ENCODE measurements around the gene CYP27A1. TPM values are rescaled to one million over a fixed set of nuclear protein-coding genes. Genes with fewer than 3 reads are reported as not detected.

CYP27A1 gene
- total and polyA plus RNA-seq, 2 of the 8 experiments (the other 6 are each of a cell fraction or from before 2014, with no cell fraction given) = 5.4 to 14.7 TPM

DNA sequence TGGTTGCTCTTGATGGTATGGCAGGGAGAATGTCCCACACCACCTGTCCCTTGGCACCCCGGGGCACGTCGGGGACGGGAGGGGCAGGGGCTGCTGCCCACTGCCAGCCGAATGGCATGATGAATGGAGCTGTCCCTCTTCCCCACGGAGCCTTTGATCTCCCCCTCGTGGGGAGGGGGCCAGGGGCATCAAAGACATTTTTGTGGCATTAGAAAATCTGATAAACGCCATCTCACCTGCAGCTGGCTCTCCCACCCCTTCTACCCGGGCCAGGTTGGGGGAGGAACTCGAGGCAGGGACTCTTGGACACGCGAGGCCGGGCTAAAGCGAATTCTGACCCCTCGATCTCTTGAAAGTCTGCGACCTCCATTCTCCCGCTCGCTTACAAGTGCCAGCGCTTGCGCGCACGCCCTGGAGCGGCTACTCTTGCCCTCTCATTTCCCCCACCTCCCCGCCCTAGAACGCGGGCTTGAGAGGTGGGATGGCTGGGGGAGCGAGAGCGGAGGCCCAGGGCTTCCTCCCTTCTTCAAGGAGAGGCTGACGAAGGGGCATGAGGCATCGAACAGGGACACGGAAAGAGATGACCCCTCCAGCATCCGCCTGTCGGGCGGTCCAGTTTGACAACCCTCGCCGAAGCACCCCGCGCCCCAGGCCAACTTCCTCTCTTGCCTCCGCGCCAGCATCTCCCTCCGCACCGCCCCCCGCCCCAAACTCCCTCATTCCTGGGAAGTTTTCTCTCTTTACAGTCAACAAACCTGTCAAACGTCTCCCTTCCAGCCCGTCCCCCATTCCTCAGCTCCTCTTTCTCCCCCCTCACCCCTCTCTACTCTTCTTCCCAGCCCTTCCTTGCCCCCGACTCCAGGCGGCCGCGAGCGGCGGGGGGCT lies 77.0 kb downstream of the CYP27A1 start:
- Histone ChIP-seq H3K4me1 (replicated peaks in 1 of 4; ENCODE audit: control insufficient read depth in 3 of 4, insufficient read depth in 4 of 4, low read length in 3 of 4) (peaks cover 13 to 44% (median 25%) of the 10 kb centered on the region in 4 experiments), H2BK120ac (replicated peaks; ENCODE audit: low read depth, low read length) (no peak overlapping the region), H4K8ac (ENCODE audit: extremely low read depth, insufficient read depth, low read length) (no peak overlapping the region), H3K4me2 (ENCODE audit: insufficient read depth in 1 of 2, low read depth in 2 of 2, low read length in 2 of 2) (peak overlapping the region; percentile 63 to 72), H4K20me1 (replicated peaks in 1 of 2; ENCODE audit: control insufficient read depth in 1 of 2, insufficient read depth in 2 of 2, low read length in 2 of 2) (peaks cover 11 to 17% of the 10 kb centered on the region in 2 experiments), H2BK12ac (ENCODE audit: low read depth, low read length) (0 out of 2 replicates have a peak overlapping the region, but pooled peaks have one; percentile 68), H3K79me1 (ENCODE audit: low read depth, low read length) (no peaks in the 10 kb centered on the region), H3K36me3 (ENCODE audit: control insufficient read depth in 2 of 4, insufficient read depth in 4 of 4, low read length in 3 of 4) (peaks cover 0 to 2% (median 0%) of the 10 kb centered on the region in 4 experiments; a peak in 1 of 8 replicates), H3K9me3 (ENCODE audit: insufficient read depth in 2 of 2, low read depth in 1 of 2, low read length in 1 of 2) (no peaks in the 10 kb centered on the region), H3K56ac (replicated peaks; ENCODE audit: insufficient read length, low read depth, low read length) (no peak overlapping the region), H3K79me2 (ENCODE audit: control insufficient read depth in 1 of 2, insufficient read depth in 2 of 2, low read length in 2 of 2) (no peaks in the 10 kb centered on the region), H3K4ac (replicated peaks; ENCODE audit: insufficient read length, low read depth, low read length) (no peak overlapping the region), H3K4me3 (ENCODE audit: extremely low read depth in 1 of 4, insufficient read depth in 2 of 4, low read depth in 3 of 4, low read length in 4 of 4) (peak overlapping the region; percentile 21 to 56 (median 25); a peak in 7 of 8 replicates), H4K5ac (ENCODE audit: insufficient read length, low read depth, low read length) (no peak overlapping the region), H3K27me3 (replicated peaks in 1 of 4; ENCODE audit: control insufficient read depth in 3 of 4, extremely low read depth in 1 of 4, insufficient read depth in 3 of 4, low read length in 3 of 4) (peaks cover 83 to 98% (median 97%) of the 10 kb centered on the region in 4 experiments), H3K14ac (ENCODE audit: insufficient read length) (no peak overlapping the region), H3K18ac (ENCODE audit: extremely low read depth, low read length) (no peak overlapping the region), H2AFZ (ENCODE audit: low read length) (no peak overlapping the region), H3K9ac (replicated peaks in 1 of 4; ENCODE audit: extremely low read depth in 1 of 4, low read depth in 3 of 4, low read length in 3 of 4) (no peak overlapping the region), H3K23ac (ENCODE audit: insufficient read length) (no peak overlapping the region), H2BK5ac (ENCODE audit: low read depth, low read length) (no peak overlapping the region), H2BK20ac (ENCODE audit: low read length) (no peak overlapping the region), H2BK15ac (ENCODE audit: low read length) (no peak overlapping the region), H3K23me2 (ENCODE audit: low read depth, low read length) (peaks cover 5% of the 10 kb centered on the region; the same call in 1 of the 2 replicates), H3K27ac (ENCODE audit: low read depth, low read length) (no peak overlapping the region), H2AK5ac (ENCODE audit: low read depth, low read length) (no peak overlapping the region), H4K91ac (replicated peaks; ENCODE audit: insufficient read length, low read length) (no peak overlapping the region)
- WGBS, 2 experiments (ENCODE audit: extremely low coverage in 1 of 2, insufficient coverage in 1 of 2, insufficient read length in 1 of 2, insufficient replicate concordance in 2 of 2, low coverage in 1 of 2, low lambda C conversion rate in 2 of 2, missing lambda C conversion rate in 1 of 2) = 6% methylated on average over 32 of the region's 51 CpGs; no CpG with 5 or more reads in 1 of the 2 experiments
- ChIA-PET POLR2A (ENCODE audit: partially characterized antibody) (interaction anchor here (0.6 to 1.3 kb wide), 3 partner anchors 9 to 37 kb away, joined by 3 read pairs; no protein-coding TSS in a partner anchor), CTCF (ENCODE audit: partially characterized antibody) (interaction anchor here (0.6 to 3.3 kb wide), 16 partner anchors 9 to 144 kb away, joined by 3 to 27 read pairs (median 6); partner anchors contain the start of gene WNT10A)
- peak in 1 of 2 experiments; percentile 74 for DNase-seq (ENCODE audit: low read depth in 1 of 2, low spot score in 2 of 2)
- TF ChIP-seq YY1 (IDR thresholded peaks at IDR 0.05; ENCODE audit: low read depth, low read length) = no peak
- peak; percentile 91 for TF ChIP-seq SUZ12 (IDR thresholded peaks at IDR 0.05; ENCODE audit: low read length)
- TF ChIP-seq ASH2L (IDR thresholded peaks at IDR 0.05; ENCODE audit: low read length) = peak; percentile 43
- peak; percentile 72 for TF ChIP-seq RNF2 (IDR thresholded peaks at IDR 0.05; ENCODE audit: borderline replicate concordance, low read depth, low read length, missing control alignments, poor library complexity, severe bottlenecking)
- TF ChIP-seq EZH2 (IDR thresholded peaks at IDR 0.05; ENCODE audit: low read depth, low read length, severe bottlenecking) = peak; percentile 95
- TF ChIP-seq HDAC6 (IDR thresholded peaks at IDR 0.05; ENCODE audit: low read depth, low read length) = no peak
- FAIRE-seq = no peak
